ENCODE results near the gene KLRF2.

KLRF2 gene

DNA sequence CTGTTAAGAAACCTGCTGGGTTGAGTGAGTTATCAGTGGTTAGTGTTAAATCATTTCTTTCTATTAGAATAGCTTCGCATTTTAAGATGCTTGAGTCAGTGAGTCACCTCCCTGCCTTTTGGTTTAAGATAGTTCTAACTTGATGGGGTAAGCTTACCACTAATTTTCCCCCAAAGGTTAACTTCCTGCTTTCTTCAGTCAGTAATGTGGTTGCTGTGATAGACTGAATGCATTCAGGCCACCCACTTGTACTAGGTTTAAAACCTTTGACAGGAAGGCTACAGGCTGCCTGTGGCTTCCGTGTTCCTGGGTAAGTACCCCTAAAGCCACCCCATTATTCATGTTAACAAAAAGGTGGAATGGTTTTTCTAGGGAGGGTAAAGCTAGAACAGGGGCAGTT, 25.6 kb downstream of the KLRF2 start:
- TF ChIP-seq ZNF274 (IDR thresholded peaks at IDR 0.05; ENCODE audit: low read depth, low read length) = no peak
- H3K4me3 ChIP-seq (ENCODE audit: low read length) = no peak overlapping the region

DNA sequence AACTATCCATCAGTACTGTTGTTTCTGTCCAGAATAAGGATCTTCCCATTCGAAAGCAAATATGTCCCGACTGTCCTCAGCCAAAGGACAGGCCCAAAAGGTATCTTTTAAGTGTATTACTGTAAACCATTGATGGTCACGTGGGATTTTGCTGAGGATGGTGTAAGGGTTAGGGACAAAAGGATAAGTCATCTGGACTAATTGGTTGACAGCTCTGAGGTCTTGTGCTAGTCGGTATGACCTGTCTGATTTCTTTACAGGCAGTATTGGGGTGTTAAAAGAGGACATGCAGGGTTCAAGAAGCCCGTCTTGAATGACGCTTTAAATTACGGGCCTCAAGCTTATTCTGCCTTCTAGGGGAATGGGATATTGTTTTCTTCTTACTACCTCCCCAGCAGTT, 26.5 kb downstream of the KLRF2 start:
- TF ChIP-seq ZNF274 (IDR thresholded peaks at IDR 0.05; ENCODE audit: low read depth, low read length) = no peak
- no peak overlapping the region for H3K4me3 ChIP-seq (ENCODE audit: low read length)

DNA sequence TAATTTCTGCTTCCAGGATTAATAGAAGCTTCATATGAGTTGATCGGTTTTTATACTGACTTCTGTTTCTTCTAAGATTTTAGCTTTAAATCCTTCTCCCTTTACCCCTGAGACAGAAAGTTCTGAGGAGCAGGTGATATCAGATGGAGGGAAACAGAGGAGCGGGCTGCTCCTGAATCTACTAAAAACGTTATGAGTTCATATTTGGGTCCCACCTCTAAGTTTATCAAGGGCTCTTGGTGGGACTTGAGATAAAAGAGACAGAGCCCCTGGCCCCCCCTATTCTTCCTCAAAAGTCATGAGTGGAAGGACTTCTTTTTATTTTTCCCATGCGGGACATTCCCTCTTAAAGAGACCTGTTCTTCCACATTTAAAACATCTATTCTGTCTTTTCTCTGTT, 27.1 kb downstream of the KLRF2 start:
- no peak for TF ChIP-seq ZNF274 (IDR thresholded peaks at IDR 0.05; ENCODE audit: low read depth, low read length)

DNA sequence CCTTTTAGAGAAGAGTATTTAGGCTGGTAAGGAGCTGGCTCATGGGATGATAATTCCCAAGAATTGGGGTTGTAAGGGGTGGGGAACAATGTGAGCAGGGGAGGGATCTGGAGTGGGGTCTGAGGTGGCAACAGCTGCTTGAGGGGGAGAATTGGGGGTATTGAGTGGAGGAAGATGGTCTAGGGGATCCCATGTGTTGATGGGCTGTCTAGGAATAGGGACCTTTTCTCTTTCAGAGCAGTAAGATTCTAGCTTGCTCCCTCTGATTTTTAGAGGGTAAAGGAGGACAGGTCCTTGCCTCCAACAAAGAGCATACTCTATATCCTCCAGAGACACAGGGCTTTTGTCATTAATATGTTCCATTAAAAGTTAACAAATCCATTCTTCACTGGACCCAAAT, 28.4 kb downstream of the KLRF2 start:
- no peak overlapping the region for H3K4me3 ChIP-seq (ENCODE audit: low read length)

More for the DNA sequence above, 27.1 kb downstream of the KLRF2 start:
- H3K4me3 ChIP-seq (ENCODE audit: low read length) = no peak overlapping the region

DNA sequence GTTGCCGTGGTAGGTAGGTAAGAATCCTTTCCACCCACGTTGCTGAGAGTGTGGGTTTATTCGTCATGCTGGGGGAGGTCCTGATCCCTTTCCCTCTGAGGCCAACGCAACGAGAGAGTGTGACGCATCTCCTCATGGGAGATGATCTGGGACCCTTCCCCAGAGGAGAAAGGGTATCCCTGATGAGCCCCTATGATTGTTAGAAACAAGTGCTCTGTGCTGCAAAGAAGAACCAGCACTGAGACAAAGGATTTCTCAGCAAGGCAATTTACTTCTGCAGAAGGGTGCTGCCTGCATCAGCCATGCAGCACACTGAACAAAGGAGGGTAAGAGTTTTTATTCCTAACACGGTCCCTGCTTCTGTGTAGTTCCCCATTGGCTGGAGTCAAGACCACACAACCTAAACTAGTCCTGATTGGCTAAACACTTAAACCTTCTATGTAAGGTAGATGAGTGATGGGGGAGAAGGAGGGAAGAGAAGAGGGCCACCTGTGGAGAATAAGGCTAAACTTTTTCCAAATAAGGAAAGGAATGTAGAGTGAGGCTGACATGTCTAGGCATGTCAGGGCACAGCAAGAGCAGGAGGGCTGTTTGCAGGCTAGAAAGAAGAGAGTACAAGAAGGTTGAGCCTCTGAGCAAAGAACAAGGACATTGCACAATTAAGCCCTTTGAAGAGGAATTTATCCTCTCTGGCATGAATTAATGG, 29.6 kb downstream of the KLRF2 start:
- H3K4me3 ChIP-seq (ENCODE audit: low read length) = no peak overlapping the region
- no peak for TF ChIP-seq ZNF274 (IDR thresholded peaks at IDR 0.05; ENCODE audit: low read depth, low read length)

More for the DNA sequence above, 28.4 kb downstream of the KLRF2 start:
- TF ChIP-seq ZNF274 (IDR thresholded peaks at IDR 0.05; ENCODE audit: low read depth, low read length) = no peak

DNA sequence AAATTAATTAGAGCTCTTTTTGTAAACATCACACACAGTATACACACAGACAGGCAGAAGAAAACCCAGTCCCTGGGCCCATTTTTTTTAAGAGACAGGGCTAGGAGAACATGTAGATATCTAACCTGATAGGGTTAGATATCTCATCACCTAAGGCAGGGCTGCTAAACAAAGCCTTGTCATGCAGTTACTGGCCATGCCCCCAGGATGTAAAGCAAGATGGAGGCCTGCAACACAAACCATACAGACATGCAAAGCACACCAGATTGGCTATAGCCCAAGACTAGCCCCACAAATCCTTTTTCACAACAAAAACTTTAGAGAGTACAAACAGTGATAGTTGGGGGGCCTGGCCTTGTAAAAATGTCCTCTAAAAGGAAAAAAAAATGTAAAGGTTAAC, 30.4 kb downstream of the KLRF2 start:
- no peak for TF ChIP-seq ZNF274 (IDR thresholded peaks at IDR 0.05; ENCODE audit: low read depth, low read length)
- H3K4me3 ChIP-seq (ENCODE audit: low read length) = no peak overlapping the region

DNA sequence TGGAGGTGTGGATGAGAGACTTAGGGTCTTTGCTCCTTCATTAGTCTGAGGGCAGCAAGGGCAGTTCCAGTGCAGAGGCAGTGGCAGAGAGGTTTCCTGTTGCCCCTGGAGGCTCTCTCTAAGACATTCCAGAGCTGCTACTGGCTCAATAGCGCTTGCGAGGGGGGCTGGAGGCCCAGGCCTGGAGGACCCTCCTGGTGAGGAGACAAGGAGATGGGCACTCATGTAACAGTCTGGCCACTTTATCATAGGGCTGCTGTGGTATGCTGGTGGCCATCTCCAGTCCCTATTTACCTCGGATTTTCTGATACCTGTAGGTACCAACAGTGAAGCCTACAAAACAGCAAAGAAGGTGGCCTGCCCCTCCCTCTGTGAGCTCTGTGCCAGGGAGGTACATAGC, 38.2 kb downstream of the KLRF2 start:
- TF ChIP-seq ZNF274 (IDR thresholded peaks at IDR 0.05; ENCODE audit: low read depth, low read length) = no peak

DNA sequence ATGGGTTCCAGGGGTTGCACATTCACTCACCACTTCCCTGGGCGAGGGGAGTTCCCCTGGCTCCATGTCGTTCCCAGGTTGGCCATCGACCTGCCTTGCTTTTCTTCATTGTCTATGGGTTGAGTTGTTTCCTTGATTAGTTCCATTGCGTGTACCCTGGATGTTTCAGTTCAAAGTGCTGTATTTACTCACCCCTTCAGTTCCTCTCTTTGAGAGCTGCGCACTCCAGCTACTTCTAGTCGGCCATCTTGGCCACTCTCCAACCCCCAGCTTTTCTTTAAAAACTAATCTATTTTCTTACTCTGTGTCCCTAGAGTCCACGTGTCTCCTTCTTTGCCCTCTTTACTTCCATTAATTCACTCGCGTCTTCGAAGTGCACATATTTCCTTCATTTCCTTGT, 39.2 kb downstream of the KLRF2 start:
- H3K4me3 ChIP-seq (ENCODE audit: low read length) = no peak overlapping the region
- no peak for TF ChIP-seq ZNF274 (IDR thresholded peaks at IDR 0.05; ENCODE audit: low read depth, low read length)

More for the DNA sequence above, 38.2 kb downstream of the KLRF2 start:
- no peak overlapping the region for H3K4me3 ChIP-seq (ENCODE audit: low read length)

DNA sequence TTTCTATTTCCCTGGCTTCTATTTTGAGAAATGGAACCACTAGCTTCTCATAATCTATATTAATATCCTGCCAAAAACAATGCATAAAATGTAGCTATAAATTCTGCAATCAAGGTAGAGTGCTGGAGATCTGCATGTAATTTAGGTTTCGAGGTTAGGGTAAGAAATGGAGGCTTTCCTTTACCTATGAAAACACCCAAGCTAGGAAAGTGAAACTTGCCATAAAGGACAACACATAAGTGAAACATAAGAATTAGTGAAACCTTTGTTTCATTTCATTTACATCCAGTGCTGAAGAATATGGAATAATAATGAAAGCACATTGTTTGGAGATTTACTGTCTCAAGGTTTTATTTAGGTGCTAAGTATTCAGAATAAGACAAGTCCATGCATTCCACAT, 41.1 kb downstream of the KLRF2 start:
- TF ChIP-seq ZNF274 (IDR thresholded peaks at IDR 0.05; ENCODE audit: low read depth, low read length) = no peak
- H3K4me3 ChIP-seq (ENCODE audit: low read length) = no peak overlapping the region

DNA sequence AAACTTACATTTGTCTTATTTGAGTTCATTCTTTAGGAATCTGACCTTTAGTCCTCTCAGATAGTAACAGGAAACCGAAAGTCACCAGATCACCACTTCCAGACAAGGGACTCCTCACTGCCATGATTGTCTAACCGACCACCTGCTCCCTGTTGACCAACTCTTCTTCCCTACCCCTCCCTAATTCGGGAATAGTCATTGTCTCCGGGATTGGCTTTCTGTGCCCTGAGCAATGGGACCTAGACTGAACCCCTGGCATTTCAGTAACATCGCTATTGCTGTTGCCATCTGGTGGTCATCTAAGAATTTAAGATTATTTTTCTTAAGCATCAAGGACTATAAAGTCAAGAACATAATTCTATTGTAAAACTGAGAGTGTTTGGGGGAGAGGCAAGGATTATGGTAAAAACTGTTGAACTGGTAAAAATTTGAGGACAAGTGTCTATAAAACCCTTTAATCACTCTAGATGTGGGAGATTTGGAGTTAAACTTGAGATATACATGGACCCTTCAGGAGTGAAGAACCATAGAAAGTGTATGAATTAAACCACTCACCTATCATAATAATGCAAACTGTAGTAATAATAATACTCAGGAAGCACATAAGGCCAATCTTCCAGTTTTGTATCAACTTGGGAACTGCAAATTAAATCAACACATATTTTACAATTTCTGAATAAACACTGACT, 44.6 kb downstream of the KLRF2 start:
- H3K4me3 ChIP-seq (ENCODE audit: low read length) = no peak overlapping the region
- TF ChIP-seq ZNF274 (IDR thresholded peaks at IDR 0.05; ENCODE audit: low read depth, low read length) = no peak

DNA sequence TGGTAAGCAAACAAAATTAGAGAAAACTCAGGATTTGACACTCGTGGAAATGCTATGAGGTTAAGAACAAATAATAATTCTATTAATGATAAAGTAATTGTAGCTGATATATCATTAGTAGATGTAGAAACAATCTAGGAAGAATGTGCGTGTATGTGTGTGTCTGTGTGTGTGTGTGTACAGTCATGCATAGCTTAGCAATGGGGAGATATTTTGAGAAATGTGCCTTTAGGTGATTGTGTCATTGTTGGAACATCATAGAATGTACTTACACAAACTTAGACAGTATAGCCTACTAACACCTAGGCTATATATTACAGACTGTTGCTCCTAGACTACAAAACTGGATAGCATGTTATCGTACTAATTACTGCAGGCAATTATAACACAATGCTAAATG, 45.6 kb downstream of the KLRF2 start:
- no peak for TF ChIP-seq ZNF274 (IDR thresholded peaks at IDR 0.05; ENCODE audit: low read depth, low read length)
- no peak overlapping the region for H3K4me3 ChIP-seq (ENCODE audit: low read length)

DNA sequence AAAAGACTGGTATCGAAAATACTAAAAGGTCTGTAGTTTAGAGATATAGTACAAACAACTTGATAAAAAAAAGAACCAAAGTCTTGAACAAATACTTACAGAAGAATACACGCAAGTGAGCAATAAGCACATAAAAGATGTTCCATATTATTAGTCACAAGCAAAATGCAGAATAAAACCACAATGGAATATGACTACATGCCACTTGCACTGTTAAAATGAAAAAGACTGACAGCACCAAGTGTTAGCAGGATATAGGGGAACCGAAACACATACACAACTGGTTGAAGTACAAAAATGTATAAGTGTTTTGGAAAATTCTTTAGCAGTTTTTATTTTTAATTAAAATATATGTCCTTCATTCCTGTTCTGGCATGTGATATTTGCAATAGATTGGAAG, 47.3 kb downstream of the KLRF2 start:
- TF ChIP-seq ZNF274 (IDR thresholded peaks at IDR 0.05; ENCODE audit: low read depth, low read length) = no peak

DNA sequence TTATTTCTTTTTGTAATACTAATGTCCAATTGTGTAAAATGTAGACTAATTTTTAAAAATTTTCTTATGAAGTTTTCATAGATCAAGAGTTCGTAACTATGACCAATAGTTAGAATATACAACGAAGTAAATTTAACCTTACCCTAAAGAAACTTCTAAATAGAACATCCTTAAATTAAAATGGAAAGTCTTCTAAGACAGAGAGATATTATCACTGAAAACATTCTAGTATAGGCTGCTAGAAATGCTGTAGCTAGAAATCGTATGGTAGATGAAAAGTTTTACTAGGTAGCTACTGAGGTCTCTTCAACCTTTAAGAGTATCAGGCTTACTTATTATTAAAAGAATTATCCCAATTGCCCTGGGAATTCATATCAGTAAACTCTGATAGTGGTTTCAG, 50.0 kb downstream of the KLRF2 start:
- no peak for TF ChIP-seq ZNF274 (IDR thresholded peaks at IDR 0.05; ENCODE audit: low read depth, low read length)
- no peak overlapping the region for H3K4me3 ChIP-seq (ENCODE audit: low read length)

More for the DNA sequence above, 47.3 kb downstream of the KLRF2 start:
- H3K4me3 ChIP-seq (ENCODE audit: low read length) = no peak overlapping the region

DNA sequence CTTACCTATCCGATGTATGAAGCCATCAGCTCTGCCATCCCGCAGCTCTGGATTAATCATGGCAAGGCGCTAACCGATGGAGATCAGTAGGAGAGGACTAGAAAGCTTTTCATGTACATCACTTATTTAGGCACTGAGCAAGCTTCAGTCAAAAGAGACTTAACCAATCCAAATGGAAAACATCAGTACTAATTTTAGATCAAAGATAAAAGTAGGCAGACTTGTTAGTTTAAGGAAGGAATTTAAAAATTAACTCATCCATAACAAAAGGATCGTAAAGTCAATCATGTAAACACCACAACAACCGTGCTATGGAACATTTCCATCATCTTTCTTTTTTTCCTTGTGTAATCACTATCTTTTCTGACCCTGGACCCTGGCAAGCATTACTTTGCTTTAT, 51.0 kb downstream of the KLRF2 start, which contains the start of gene CLEC2A:
TSS of gene CLEC2A (minus strand) at position 101 of the 400 bp plus-strand sequence. CDS start at position 60, 41 bp downstream.
- no peak for TF ChIP-seq ZNF274 (IDR thresholded peaks at IDR 0.05; ENCODE audit: low read depth, low read length)
- H3K4me3 ChIP-seq (ENCODE audit: low read length) = no peak within 1 kb of the TSS

DNA sequence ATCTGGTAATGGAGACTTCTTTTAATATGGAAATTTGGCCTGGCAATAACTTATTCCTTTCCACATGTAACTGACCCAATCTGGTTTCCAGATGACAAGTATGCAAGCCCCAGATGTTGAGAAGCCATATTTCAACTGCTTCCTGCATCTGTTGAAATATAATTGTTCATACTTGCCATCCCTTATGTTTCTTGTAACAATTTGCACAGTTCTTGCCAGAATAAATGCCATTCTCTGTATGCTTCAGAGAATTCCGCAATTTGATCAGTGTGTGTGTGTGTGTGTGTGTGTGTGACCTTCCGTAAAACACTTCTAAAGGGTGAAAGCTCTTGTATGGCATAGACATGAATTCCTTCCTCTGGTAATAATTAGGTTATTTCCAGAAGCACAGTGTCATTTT, 52.7 kb downstream of the KLRF2 start:
- no peak overlapping the region for H3K4me3 ChIP-seq (ENCODE audit: low read length)
- TF ChIP-seq ZNF274 (IDR thresholded peaks at IDR 0.05; ENCODE audit: low read depth, low read length) = no peak
